Transverse colon (tissue), 4 donors: Measurements from ENCODE around the gene EMILIN1. TPM values are rescaled to one million over a fixed set of nuclear protein-coding genes. Genes with fewer than 3 reads are reported as not detected.

Source experiments
- DNase-seq: peaks from one replicate; pipeline ENCODE4 v3.0.0-alpha.2; 2019
- H3K27ac ChIP-seq, 4 donors: fragments of 200-600 bp; sonication (generic); 2 replicates each; pipeline ENCODE4 v1.5.1; 2016 to 2018; ENCODE audit warnings: inconsistent platforms in 4 of 4
- H3K27me3 ChIP-seq: fragments of 200-600 bp; sonication (generic); 2 replicates; pipeline ENCODE4 v1.5.1; 2017; ENCODE audit warnings: inconsistent platforms
- H3K36me3 ChIP-seq, 4 donors: fragments of 200-600 bp; sonication (generic); 2 replicates each; pipeline ENCODE4 v1.5.1; 2017 to 2019; ENCODE audit warnings: inconsistent platforms in 4 of 4
- H3K4me1 ChIP-seq, 4 donors: fragments of 200-600 bp; sonication (generic); 2 replicates each; pipeline ENCODE4 v1.5.1; 2017 to 2020; ENCODE audit warnings: inconsistent platforms in 4 of 4
- H3K4me3 ChIP-seq, 4 donors: fragments of 200-600 bp; sonication (generic); 1 replicate in 1 of 4; 2 replicates in 3 of 4; pipeline versions ENCODE4 v1.5.1 to v1.6.1; 2017 to 2019; ENCODE audit warnings: inconsistent platforms in 4 of 4
- H3K9me3 ChIP-seq, 2 donors: fragments of 200-600 bp; sonication (generic); 2 replicates each; pipeline ENCODE4 v1.5.1; 2017 to 2019; ENCODE audit warnings: inconsistent platforms in 2 of 2
- EP300 ChIP-seq: sonication (generic); formaldehyde crosslinking; IDR thresholded peaks from one replicate; pipeline ENCODE4 v1.6.1; 2017; ENCODE audit warnings: antibody characterized with exemption, low read depth
- POLR2A ChIP-seq: fragments of 450-650 bp; IDR thresholded peaks from one replicate; pipeline ENCODE4 v1.6.1; 2016; ENCODE audit warnings: antibody characterized with exemption, mild to moderate bottlenecking, moderate library complexity
- POLR2AphosphoS5 ChIP-seq, 3 donors: sonication (generic); formaldehyde crosslinking; IDR thresholded peaks; one replicate each; pipeline ENCODE4 v1.6.1; 2016; ENCODE audit warnings: antibody characterized with exemption in 3 of 3
- WGBS, 2 donors: methylation state at CpG; one replicate each; pipeline ENCODE4 v1.1.5; 2018; ENCODE audit warnings: low coverage in 1 of 2; 5-methylcytosine and 5-hydroxymethylcytosine counted together
- in situ Hi-C, 4 donors: fragments of 200-750 bp; cut with MboI; loops; one replicate each; pipeline versions ENCODE4 v1.15.0 to v1.15.1; 2017; ENCODE audit warnings: low sequenced_read_pairs in 3 of 4, low pct_ligation_motif_present in 1 of 4, low pct_unique_long_range_greater_than_20kb in 1 of 4
- intact Hi-C: fragments of 100-400 bp; cut with DNase I; formaldehyde crosslinking; loops from one replicate; pipeline ENCODE4 v1.15.1; 2023; ENCODE audit warnings: low total_unique reads
- total RNA-seq, 4 donors: library from RNA; depleted of rRNA; stranded (reverse); fragments of >200 nt; gene quantifications; one replicate each; pipeline ENCODE4 v1.1.0, GENCODE V29; 2016
- TF ChIP-seq, protein P1 (sequence below), 5 experiments: fragments of 200-600 bp in 3 of 5; fragments of 450-650 bp in 2 of 5; sonication (generic) in 3 of 5; IDR thresholded peaks; 1 replicate in 2 of 5; 2 replicates in 3 of 5; pipeline ENCODE4 v1.5.1; 2016 to 2017; ENCODE audit warnings: antibody characterized with exemption in 5 of 5, inconsistent platforms in 3 of 5, mild to moderate bottlenecking in 2 of 5, moderate library complexity in 1 of 5

EMILIN1 gene
- total RNA-seq, 4 donors from 2014 or later, result 41.0 to 152 (median 65.6) TPM

DNA sequence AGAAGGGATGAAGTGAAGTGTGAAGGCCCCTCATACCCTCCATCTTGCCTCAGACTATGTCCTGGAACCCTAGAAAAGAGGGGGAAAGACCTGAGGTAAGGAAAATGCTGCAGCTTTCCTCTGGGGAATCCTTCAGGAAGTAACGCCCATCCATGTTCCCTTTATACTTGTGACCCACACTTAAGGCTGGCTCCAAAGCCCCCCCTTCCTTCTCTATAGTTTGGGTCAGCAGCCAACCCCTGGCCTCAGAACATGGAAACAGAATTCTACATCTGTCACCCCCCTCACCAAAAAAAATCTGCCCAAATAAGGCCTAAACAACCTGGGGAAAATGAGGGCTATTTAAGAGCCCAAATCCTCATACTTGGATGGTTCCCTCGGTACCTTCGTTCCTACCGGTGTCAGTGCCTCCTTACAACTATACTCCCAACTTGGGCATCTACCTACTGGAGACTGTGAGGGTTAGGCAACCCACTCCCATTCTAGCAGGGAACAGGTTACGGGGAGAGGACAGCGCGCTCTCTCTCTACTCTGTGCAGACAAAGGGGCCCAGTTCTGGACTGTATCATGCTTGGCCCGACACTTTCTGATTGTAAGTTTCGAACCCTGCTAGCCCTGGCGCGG, 7.7 kb upstream of the EMILIN1 start:
- peak overlapping the region; percentile 68 to 98 (median 82) for H3K4me3 ChIP-seq
- TF ChIP-seq, protein P1, sequence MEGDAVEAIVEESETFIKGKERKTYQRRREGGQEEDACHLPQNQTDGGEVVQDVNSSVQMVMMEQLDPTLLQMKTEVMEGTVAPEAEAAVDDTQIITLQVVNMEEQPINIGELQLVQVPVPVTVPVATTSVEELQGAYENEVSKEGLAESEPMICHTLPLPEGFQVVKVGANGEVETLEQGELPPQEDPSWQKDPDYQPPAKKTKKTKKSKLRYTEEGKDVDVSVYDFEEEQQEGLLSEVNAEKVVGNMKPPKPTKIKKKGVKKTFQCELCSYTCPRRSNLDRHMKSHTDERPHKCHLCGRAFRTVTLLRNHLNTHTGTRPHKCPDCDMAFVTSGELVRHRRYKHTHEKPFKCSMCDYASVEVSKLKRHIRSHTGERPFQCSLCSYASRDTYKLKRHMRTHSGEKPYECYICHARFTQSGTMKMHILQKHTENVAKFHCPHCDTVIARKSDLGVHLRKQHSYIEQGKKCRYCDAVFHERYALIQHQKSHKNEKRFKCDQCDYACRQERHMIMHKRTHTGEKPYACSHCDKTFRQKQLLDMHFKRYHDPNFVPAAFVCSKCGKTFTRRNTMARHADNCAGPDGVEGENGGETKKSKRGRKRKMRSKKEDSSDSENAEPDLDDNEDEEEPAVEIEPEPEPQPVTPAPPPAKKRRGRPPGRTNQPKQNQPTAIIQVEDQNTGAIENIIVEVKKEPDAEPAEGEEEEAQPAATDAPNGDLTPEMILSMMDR (IDR thresholded peaks at IDR 0.05), result no peak
- no peak for TF ChIP-seq POLR2AphosphoS5 (IDR thresholded peaks at IDR 0.05)
- TF ChIP-seq POLR2A, result no peak
- no peak for TF ChIP-seq EP300
- no peaks in the 10 kb centered on the region for H3K27me3 ChIP-seq
- H3K36me3 ChIP-seq, result no peaks in the 10 kb centered on the region
- H3K27ac ChIP-seq, result peak overlapping the region; percentile 92 to 96 (median 95)
- in situ Hi-C loops, result no loop called here
- intact Hi-C loops, result no loop called here
- H3K9me3 ChIP-seq, result no peaks in the 10 kb centered on the region
- H3K4me1 ChIP-seq, result peaks cover 15 to 59% (median 41%) of the 10 kb centered on the region in 4 donors
- no peak for DNase-seq
- WGBS, 2 donors, result 2% methylated on average over 11 of the region's 11 CpGs; no CpG with 5 or more reads in 1 of the 2 donors

GRCh38 chr2:27071277-27071989, 7.0 kb upstream of the EMILIN1 start, which contains the start of gene OST4:
Gene OST4, minus strand, starts transcription at chr2:27071654.
- TF ChIP-seq POLR2AphosphoS5 (IDR thresholded peaks at IDR 0.05), result peak; percentile 85 to 96 (median 94)
- TF ChIP-seq, protein P1 (IDR thresholded peaks at IDR 0.05), result no peak
- TF ChIP-seq EP300, result no peak
- peak; percentile 86 for TF ChIP-seq POLR2A
- no peaks in the 10 kb centered on the region for H3K27me3 ChIP-seq
- in situ Hi-C loops (no loop called here), intact Hi-C loops (no loop called here)
- H3K36me3 ChIP-seq, result no peaks in the 10 kb centered on the region
- peaks cover 15 to 64% (median 42%) of the 10 kb centered on the region in 4 donors for H3K4me1 ChIP-seq
- no peaks in the 10 kb centered on the region for H3K9me3 ChIP-seq
- WGBS, 2 donors, result 0% methylated on average over 51 of the region's 86 CpGs; no CpG with 5 or more reads in 1 of the 2 donors
- H3K27ac ChIP-seq, result peak within 1 kb of the TSS; percentile 92 to 96 (median 95)
- H3K4me3 ChIP-seq, result peak within 1 kb of the TSS; percentile 68 to 98 (median 85)
- DNase-seq, result peak; percentile 96

DNA sequence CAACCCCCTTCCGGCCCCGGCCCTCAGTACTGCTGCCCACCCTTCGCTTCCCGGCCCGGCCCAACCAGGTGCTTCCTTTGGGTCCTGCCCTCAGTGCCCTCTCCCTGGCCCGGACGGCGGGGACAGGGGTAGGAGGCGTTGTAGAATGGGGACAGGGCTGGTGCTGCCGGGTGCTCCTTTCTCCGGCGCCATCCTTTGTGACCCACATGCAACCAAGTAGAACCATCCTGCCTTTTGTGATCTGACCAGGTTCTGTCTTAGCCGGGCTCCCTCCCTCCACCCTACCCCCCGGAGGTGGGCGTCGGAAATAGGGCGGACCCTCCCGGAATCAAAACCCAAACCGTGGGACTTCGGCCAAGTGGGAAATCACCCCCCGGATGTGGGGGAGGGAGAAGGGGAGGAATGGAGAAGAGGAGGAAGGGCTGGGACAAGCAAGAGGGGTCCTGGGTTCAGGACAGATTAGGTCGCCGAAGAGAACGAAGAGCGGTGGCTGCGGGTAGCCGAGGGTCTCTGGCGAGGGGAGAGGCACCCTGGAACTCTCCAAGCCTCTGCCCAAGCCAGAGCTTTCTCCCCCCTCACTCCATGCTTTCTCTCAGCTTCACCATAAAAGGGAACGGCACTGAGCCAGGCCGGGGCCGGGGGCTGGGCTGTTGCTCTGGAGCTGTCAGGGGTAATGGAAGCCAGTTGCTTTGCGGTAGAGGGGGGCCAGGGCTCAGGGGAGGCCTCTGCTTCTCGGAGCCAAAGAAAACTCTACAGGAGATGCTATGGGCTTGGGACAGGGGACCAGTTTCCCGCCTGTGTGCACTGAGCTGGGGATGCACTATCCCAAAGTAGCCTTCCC, 6.2 kb upstream of the EMILIN1 start:
- 15 to 60% methylated on average over 3 to 24 of the region's 34 CpGs for WGBS, 2 donors
- in situ Hi-C loops (no loop called here), intact Hi-C loops (no loop called here)
- Histone ChIP-seq H3K9me3 (no peaks in the 10 kb centered on the region), H3K4me1 (peaks cover 15 to 71% (median 43%) of the 10 kb centered on the region in 4 donors), H3K27ac (peak overlapping the region; percentile 92 to 96 (median 95)), H3K36me3 (no peaks in the 10 kb centered on the region), H3K4me3 (peak overlapping the region; percentile 68 to 98 (median 85)), H3K27me3 (no peaks in the 10 kb centered on the region)
- TF ChIP-seq POLR2AphosphoS5 (IDR thresholded peaks at IDR 0.05) (peak; percentile 54 to 85 (median 59)), POLR2A (no peak), EP300 (peak; percentile 58)
- TF ChIP-seq, protein P1 (IDR thresholded peaks at IDR 0.05), result no peak
- DNase-seq, result peak; percentile 75
